GM18507 (cell line): Measurements from ENCODE around the gene USP34.
"Not testable (repeated sequence)": the region's sequence is repeated elsewhere in the genome, so short reads cannot be mapped to it uniquely, and the experiment has no call there.

ENCODE experiments used
- DNase-seq: peaks from one replicate; pipeline ENCODE4 v3.0.0; 2011; ENCODE audit warnings: low read depth; ENCODE audit not compliant: insufficient read length; ENCODE audit errors: extremely low spot score
- FAIRE-seq: peaks from 2 replicates; lab custom pipeline; 2011; peaks lifted over from hg19 to GRCh38; lab: Jason Lieb, UNC

Gene USP34

DNA sequence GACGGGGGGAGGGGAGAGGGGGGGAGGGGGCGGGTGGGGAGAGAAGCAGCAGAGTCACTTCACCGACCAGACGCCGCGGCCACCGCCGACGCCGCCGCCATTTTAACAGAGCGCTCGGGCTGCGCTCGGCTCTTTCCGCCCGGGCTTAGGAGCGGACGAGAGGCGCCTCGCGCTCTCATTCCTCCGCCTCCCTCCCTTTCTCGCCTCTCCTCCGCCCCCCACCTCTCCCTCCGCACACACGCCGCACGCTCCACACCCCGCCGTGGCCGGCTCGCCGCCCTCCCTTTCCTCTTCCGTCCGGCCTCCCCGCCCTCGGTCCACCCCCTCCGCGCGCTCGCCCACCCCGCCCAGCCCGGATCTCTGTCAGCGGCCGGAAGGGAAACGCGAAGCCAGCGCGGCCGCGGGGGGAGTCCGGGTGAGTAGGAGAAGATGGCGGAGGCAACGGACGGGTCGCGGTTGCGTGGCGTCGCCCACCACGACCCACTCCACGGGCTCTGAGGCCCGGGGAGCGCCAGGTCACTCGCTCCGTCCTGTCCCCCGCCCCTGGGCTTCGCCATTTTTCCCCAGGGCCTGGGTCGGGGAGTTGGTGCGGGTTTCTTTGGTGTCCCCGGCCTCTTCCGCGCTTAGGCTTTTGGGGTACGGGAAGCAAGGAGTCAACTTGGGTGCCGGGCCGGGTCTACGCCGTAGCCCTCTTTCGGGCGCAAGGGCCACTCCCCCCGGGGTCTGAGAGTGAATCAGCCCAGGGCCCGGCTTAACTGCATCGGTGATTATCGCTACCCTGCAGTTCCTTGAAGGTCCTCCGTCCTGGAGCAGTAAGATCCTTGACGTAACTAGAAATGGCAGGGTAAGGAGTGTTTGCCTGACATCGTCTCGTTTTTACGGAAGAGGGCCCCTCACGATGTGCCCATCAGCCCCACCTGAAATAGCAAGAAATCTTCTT is at the start of gene USP34:
Gene USP34 (minus strand): TSS at position 123 of the 940 bp plus-strand sequence. CDS start 395 bp downstream, outside the sequence.
- DNase-seq, result peak; percentile 78
- peak; percentile 92 for FAIRE-seq

DNA sequence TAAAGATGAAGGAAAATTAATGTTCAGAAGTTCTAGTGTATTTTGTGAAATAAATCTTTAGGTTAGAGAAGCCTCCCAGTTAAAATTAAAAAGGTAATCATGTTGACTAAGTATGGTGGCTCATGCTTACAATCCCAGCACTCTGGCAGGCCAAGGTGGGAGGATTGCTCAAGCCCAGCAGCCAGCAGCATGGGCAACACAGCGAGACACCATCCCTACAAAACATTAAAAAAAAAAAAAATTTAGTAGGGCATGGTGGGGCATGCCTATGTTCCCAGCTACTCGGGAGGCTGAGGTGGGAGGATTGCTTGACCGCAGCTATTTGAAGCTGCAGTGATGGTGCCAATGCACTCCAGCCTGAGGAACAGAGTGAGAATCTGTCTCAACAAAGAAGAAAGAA is 49.4 kb upstream of the USP34 start:
- DNase-seq, result no peak
- FAIRE-seq, result no peak

DNA sequence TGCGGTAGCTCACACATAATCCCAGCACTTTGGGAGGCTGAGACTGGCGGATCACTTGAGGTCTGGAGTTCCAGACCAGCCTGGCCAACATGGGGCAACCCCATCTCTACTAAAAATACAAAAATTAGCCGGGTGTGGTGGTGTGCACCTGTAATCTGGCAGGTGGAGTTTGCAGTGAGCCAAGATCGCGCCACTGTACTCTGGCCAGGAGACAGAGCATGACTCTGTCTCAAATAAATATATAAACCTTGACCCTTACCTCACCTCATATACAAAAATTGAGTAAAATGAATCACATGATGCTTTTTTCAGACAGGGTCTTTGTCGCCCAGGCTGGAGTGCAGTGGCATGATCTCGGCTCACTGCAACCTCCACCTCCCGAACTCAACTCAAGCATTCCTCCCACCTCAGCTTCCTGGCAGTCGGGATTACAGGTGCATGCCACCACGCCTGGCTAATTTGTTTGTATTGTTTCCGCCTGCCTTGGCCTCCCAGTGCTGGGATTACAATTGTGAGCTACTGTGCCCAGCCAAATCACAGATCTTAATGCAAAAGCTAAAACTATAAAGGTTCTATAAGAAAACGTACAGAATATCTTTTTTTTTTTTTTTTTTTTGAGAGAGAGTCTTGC is 42.0 kb upstream of the USP34 start:
- FAIRE-seq (no peak), DNase-seq (no peak)

GRCh38 chr2:61510674-61511671 is 40.1 kb upstream of the USP34 start:
- no peak for FAIRE-seq
- DNase-seq, result no peak

GRCh38 chr2:61504949-61505348 is 34.1 kb upstream of the USP34 start:
- DNase-seq (no peak), FAIRE-seq (no peak)

DNA sequence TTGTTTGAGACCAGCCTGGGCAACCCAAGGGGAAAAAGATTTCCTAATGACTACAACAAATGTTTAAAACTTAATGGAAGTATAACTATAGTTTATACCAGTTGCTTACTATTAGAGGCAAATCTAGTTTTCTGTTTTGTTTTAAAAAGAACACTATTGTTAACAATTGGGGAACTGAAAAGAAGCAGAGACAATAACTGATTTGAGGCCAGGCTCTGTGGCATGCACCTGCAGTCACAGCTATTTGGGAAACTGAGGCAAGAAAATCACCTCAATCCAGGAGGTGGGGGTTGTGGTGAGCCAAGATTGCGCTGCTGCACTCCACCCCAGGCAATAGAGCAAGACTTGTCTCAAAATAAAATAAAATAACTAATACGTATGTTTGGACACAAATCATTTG is 28.2 kb upstream of the USP34 start:
- FAIRE-seq (no peak), DNase-seq (no peak)

DNA sequence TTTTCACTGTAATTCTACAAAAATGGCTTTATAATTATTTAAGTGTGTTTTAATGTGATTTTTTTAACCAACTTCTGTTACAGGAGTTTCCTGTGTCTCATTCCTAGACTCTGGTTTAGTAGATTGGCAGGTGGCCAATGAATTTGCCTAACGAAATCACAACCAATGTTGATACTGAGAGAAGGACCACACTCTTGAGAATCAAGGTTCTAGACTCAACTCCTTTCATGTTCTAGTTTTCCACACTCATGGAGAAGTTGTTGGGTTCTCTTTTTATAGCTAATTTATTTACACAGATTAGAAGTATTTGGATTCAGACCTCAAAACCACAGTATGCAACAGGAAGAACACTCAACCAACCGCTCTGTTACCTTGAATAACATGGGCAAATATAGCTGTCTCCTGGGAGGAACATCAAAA is 22.6 kb upstream of the USP34 start:
- DNase-seq, result no peak
- no peak for FAIRE-seq

DNA sequence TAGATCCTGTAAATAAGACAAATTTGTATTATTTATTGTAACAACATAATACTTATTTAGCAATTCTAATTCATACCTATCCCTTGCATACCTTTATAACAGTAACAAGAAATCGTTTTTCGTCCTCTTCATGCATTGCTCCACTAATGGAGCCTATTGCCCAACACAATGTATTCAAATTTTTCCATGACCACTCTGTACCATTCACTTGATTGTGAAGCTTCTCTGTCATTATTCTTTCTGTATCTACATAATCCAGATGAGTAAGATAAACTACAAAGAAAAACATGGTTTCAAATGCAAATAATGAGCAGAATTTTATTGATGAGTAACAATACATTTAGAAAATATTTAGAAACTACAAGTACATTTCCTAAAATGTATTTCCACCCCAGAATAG is 21.6 kb upstream of the USP34 start:
- no peak for DNase-seq
- FAIRE-seq, result no peak

DNA sequence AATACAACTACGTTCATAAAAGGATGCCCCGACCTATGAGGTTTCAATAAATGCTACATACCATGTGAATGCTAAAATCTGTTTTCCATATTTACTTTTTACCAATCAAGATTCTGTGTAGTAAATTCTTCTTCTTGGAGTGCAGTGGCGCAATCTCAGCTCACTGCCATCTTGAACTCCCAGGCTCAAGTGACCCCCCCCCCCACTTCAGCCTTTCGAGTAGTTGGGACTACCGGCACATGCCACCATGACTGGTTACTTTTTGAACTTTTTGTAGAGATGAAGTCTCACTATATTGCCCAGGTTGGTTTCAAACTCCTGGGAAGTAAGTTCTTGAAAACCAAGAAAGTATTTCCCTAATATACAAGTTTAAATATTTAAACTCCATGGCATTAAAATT is 14.4 kb upstream of the USP34 start:
- FAIRE-seq, result no peak

GRCh38 chr2:61478086-61478485 is 7.2 kb upstream of the USP34 start:
- no peak for FAIRE-seq
- DNase-seq, result no peak

More for the DNA sequence above, 14.4 kb upstream of the USP34 start:
- DNase-seq, result no peak

DNA sequence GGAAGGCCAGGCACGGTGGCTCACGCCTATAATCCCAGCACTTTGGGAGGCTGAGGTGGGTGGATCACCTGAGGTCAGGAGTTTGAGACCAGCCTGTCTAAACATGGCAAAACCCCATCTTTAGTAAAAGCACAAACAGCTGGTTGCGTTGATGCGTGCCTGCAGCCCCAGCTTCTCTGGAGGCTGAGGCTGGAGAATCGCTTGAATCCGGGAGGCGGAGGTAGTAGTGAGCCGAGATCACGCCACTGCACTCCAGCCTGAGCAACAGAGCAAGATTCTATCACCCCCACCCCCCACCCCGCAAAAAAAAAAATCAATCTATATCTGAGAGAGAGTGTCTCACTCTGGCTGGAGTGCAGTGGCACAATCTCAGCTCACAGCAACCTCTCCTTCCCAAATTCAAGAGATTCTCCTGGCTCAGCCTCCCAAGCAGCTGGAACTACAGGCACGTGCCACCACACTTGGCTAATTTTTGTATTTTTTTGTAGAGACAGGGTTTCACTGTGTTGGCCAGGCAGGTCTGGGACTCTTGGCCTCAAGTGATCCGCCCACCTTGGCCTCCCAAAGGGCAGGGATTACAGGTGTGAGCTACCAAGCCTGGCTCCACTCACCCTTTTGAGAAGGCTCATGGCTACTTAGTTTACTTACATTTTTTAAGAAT is 6.2 kb upstream of the USP34 start:
- DNase-seq, FAIRE-seq: not testable (repeated sequence)

GRCh38 chr2:61471905-61472805 is 1.3 kb upstream of the USP34 start:
- FAIRE-seq, result peak; percentile 26
- DNase-seq, result no peak

DNA sequence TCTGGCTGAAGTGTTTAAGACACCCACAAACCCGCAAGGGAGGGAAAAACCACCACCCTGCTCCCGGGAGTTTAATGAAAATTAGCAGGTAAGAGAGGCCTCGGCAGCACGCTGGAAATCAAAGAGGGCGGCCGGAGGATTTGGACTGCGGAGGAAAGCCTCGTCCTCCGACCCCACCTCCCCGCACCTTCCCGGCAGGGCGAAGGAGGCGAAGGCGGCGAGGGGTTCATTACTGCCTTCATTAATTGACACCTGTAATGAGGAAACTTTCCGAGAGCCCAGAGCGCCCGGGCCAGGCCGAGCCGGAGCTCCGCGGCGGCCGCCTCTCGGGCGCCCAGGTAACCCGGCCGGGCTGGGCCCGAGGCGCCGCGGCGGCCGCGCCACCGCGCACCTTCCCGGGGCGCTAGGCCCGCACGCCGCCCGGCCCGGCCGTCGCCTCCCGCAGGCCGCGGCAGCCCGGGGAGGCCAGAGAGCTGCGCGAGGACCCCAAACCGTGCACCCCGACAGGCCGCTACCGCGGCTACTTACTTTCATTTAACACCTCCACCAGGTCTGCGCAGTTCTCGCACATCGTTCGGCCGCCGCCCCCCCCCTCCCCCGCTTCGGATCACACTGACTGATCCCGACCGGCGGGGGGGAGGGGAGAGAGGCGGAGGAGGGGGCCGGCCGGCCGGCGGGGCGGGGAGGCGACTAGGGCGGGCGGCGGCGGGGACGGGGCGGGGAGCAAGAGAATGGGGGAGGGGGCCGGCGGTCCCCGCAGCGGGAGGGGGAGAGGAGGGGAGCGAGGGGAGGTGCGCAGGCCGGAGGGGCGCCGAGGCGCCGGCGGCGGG is 550 bp downstream of the USP34 start:
- peak; percentile 59 for DNase-seq
- no peak for FAIRE-seq

DNA sequence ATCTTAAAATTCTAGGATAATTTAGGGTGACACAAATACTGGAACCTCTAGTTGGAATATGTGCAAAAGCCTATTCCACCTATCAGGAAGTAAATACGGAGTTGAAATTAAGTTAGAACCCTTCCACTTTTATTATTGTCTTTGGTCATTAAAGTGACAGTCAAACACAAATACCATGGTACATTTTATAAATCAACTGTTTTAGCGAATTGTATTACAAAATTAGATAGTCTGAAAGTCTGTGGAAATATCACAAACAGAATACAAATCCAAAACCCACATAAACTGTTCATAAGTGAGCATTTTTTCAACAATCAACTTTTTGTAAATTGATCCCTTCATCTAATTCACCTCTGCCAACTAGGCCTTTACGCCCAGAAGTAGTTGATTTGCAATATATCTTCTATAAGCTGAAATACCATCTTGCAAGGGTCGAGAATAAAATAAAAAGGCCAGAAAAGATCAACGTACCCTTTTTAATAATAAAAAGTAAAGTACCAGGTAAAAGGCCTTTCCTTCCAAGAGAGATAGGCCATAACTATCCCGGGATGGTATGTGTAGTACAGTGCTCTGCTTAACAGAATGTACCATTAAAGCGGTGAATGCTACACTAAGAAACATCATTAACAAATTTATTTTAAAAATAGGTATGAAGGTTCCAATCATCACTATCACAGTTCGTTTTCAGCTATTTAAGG is 1.3 kb downstream of the USP34 start:
- FAIRE-seq (no peak), DNase-seq (no peak)

GRCh38 chr2:61468231-61468630 is 2.7 kb downstream of the USP34 start:
- not testable (repeated sequence) for FAIRE-seq

GRCh38 chr2:61465045-61465444 is 5.8 kb downstream of the USP34 start:
- DNase-seq, result no peak
- no peak for FAIRE-seq

More at GRCh38 chr2:61468231-61468630, 2.7 kb downstream of the USP34 start:
- DNase-seq, result not testable (repeated sequence)
